ENCODE results near the gene LAIR1.
"Not testable (repeated sequence)": the region's sequence is repeated elsewhere in the genome, so short reads cannot be mapped to it uniquely, and the experiment has no call there.

DNA sequence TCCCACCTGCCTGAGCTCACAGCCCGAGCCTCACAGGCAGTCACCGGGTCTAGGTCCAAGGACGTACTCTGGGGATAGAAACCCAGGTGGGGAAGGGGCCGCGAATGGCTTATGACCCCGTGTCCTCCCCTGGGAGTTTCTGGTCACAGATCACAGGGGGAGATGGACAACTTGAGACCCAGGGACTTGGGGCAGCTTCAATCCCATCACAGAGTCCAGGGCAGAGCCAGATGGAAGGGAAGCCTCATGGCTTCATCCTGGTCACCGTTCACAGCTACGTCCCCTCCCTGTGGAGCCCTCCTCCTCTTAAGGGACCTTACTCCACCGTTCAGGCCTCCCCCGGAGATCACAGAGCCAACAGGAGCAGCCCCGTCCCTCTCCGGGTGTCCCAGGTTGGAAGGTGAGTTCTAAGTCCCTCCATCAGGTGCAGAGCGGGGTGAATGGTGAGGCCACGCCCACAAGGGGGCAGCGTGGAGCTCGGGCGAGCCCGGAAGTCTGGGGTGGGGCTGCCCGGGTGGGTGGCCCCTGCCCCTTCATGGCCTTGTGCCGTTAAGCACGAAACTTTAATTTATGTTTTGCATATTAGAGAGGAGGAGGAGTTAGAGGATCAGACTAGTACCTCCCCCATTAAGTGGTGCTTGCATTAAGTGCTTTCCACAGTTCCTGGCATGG lies 5.4 kb downstream of the LAIR1 start:
- TF ChIP-seq, protein P1, sequence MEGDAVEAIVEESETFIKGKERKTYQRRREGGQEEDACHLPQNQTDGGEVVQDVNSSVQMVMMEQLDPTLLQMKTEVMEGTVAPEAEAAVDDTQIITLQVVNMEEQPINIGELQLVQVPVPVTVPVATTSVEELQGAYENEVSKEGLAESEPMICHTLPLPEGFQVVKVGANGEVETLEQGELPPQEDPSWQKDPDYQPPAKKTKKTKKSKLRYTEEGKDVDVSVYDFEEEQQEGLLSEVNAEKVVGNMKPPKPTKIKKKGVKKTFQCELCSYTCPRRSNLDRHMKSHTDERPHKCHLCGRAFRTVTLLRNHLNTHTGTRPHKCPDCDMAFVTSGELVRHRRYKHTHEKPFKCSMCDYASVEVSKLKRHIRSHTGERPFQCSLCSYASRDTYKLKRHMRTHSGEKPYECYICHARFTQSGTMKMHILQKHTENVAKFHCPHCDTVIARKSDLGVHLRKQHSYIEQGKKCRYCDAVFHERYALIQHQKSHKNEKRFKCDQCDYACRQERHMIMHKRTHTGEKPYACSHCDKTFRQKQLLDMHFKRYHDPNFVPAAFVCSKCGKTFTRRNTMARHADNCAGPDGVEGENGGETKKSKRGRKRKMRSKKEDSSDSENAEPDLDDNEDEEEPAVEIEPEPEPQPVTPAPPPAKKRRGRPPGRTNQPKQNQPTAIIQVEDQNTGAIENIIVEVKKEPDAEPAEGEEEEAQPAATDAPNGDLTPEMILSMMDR (IDR thresholded peaks at IDR 0.05): peak in 1 of 6 experiments; percentile 18
- TF ChIP-seq POLR2A (IDR thresholded peaks at IDR 0.05): not testable (repeated sequence)
